H9 (cell line): ENCODE data around the gene MAP1B. TPM values are rescaled to one million over a fixed set of nuclear protein-coding genes. Genes with fewer than 3 reads are reported as not detected.

Experiments
- DNase-seq: peaks from one replicate; pipeline ENCODE4 v3.0.0-alpha.2; 2017
- H2AFZ ChIP-seq: one replicate; pipeline ENCODE4 v1.6.1; 2013; ENCODE audit warnings: mild to moderate bottlenecking, low read length, control low read depth, moderate library complexity
- H2AK5ac ChIP-seq: 2 replicates; pipeline ENCODE4 v1.6.1; 2013; ENCODE audit warnings: low read length, control low read depth, mixed read lengths; ENCODE audit not compliant: insufficient read length
- H2BK120ac ChIP-seq: one replicate; pipeline ENCODE4 v1.6.1; 2013; ENCODE audit warnings: low read depth, mild to moderate bottlenecking, low read length, control low read depth, inconsistent platforms; ENCODE audit not compliant: poor library complexity, severe bottlenecking
- H2BK12ac ChIP-seq: 2 replicates; pipeline ENCODE4 v1.6.1; 2013; ENCODE audit warnings: low read length, control low read depth, mixed read lengths, low read depth; ENCODE audit not compliant: insufficient read length
- H2BK15ac ChIP-seq: 2 replicates; pipeline ENCODE4 v1.6.1; 2013; ENCODE audit warnings: low read depth, low read length, control low read depth
- H2BK20ac ChIP-seq: one replicate; pipeline ENCODE4 v1.6.1; 2013; ENCODE audit warnings: low read depth, mild to moderate bottlenecking, low read length, control low read depth, inconsistent platforms; ENCODE audit not compliant: poor library complexity, severe bottlenecking
- H2BK5ac ChIP-seq: 2 replicates; pipeline ENCODE4 v1.6.1; 2013; ENCODE audit warnings: low read length, control low read depth, mixed read lengths; ENCODE audit not compliant: insufficient read length
- H3K14ac ChIP-seq: 2 replicates; pipeline ENCODE4 v1.6.1; 2013; ENCODE audit warnings: low read length, control low read depth; ENCODE audit not compliant: insufficient read depth
- H3K18ac ChIP-seq: 2 replicates; pipeline ENCODE4 v1.6.1; 2013; ENCODE audit warnings: low read depth, mild to moderate bottlenecking, mixed read lengths, low read length, control low read depth; ENCODE audit not compliant: insufficient read length
- H3K23ac ChIP-seq: 2 replicates; pipeline ENCODE4 v1.6.1; 2013; ENCODE audit warnings: low read length, control low read depth, mixed read lengths, low read depth; ENCODE audit not compliant: insufficient read length
- H3K23me2 ChIP-seq: 2 replicates; pipeline ENCODE4 v1.6.1; 2013; ENCODE audit warnings: low read depth, mild to moderate bottlenecking, mixed read lengths, low read length, control low read depth; ENCODE audit not compliant: insufficient read length, poor library complexity, severe bottlenecking
- H3K27ac ChIP-seq: 2 replicates; pipeline ENCODE4 v1.5.1; 2013; ENCODE audit warnings: low read length, control low read depth, mixed read lengths, low read depth; ENCODE audit not compliant: insufficient read length
- H3K27me3 ChIP-seq: 2 replicates; pipeline ENCODE4 v1.6.1; 2013; ENCODE audit warnings: low read length, control low read depth, inconsistent platforms; ENCODE audit not compliant: insufficient read depth
- H3K4ac ChIP-seq: 2 replicates; pipeline ENCODE4 v1.6.1; 2013; ENCODE audit warnings: low read depth, mild to moderate bottlenecking, control low read depth, inconsistent platforms, low read length, moderate library complexity
- H3K4me1 ChIP-seq: 2 replicates; pipeline ENCODE4 v1.6.1; 2013; ENCODE audit warnings: low read length, control low read depth, inconsistent platforms; ENCODE audit not compliant: insufficient read depth
- H3K4me2 ChIP-seq: 2 replicates; pipeline ENCODE4 v1.6.1; 2013; ENCODE audit warnings: low read length, control low read depth, mixed read lengths; ENCODE audit not compliant: insufficient read length, insufficient read depth
- H3K56ac ChIP-seq: 2 replicates; pipeline ENCODE4 v1.6.1; 2013; ENCODE audit warnings: low read depth, mild to moderate bottlenecking, mixed read lengths, low read length, control low read depth; ENCODE audit not compliant: insufficient read length
- H3K79me1 ChIP-seq: 2 replicates; pipeline ENCODE4 v1.6.1; 2013; ENCODE audit warnings: low read depth, mild to moderate bottlenecking, moderate library complexity, low read length, control low read depth, inconsistent platforms; ENCODE audit not compliant: insufficient read depth, poor library complexity, severe bottlenecking
- H3K79me2 ChIP-seq: 2 replicates; pipeline ENCODE4 v1.6.1; 2013; ENCODE audit warnings: low read length, control low read depth, inconsistent platforms; ENCODE audit not compliant: insufficient read depth
- H3K9ac ChIP-seq: 2 replicates; pipeline ENCODE4 v1.6.1; 2013; ENCODE audit warnings: low read length, control low read depth, mixed read lengths; ENCODE audit not compliant: insufficient read length; ENCODE audit errors: extremely low read depth
- H3K9me3 ChIP-seq: one replicate; pipeline ENCODE4 v1.6.1; 2013; ENCODE audit warnings: low read depth, low read length, inconsistent platforms; ENCODE audit not compliant: control insufficient read depth
- H3T11ph ChIP-seq: one replicate; pipeline ENCODE4 v1.6.1; 2013; ENCODE audit warnings: mild to moderate bottlenecking, low read length, control low read depth, inconsistent platforms
- H4K20me1 ChIP-seq: one replicate; pipeline ENCODE4 v1.6.1; 2013; ENCODE audit not compliant: control insufficient read depth, insufficient read length, insufficient read depth
- H4K5ac ChIP-seq: 2 replicates; pipeline ENCODE4 v1.6.1; 2013; ENCODE audit warnings: low read depth, mild to moderate bottlenecking, mixed read lengths, low read length, control low read depth; ENCODE audit not compliant: insufficient read length
- H4K8ac ChIP-seq: replicated peaks from 2 replicates; pipeline ENCODE4 v1.6.1; 2013; ENCODE audit warnings: low read length, control low read depth, mixed read lengths, low read depth; ENCODE audit not compliant: insufficient read length
- H4K91ac ChIP-seq: 2 replicates; pipeline ENCODE4 v1.6.1; 2013; ENCODE audit warnings: low read depth, mild to moderate bottlenecking, moderate library complexity, mixed read lengths, low read length, control low read depth; ENCODE audit not compliant: insufficient read length
- H3K27ac Mint-ChIP-seq, 3 experiments: 2 replicates in 2 of 3; 3 replicates in 1 of 3; pipeline ENCODE4 v1.8.0; 2020 to 2021; ENCODE audit warnings: mixed read lengths in 3 of 3, mild to moderate bottlenecking in 1 of 3, moderate library complexity in 1 of 3
- H3K27me3 Mint-ChIP-seq: 2 replicates; pipeline ENCODE4 v1.8.0; 2021; ENCODE audit warnings: low read depth, mild to moderate bottlenecking, moderate library complexity, mixed read lengths
- H3K36me3 Mint-ChIP-seq, 3 experiments: 2 replicates in 2 of 3; 3 replicates in 1 of 3; pipeline ENCODE4 v1.8.0; 2020 to 2021; ENCODE audit warnings: low read depth in 3 of 3, mixed read lengths in 3 of 3; ENCODE audit not compliant: insufficient read depth in 1 of 3
- H3K4me1 Mint-ChIP-seq, 2 experiments: 2 replicates each; pipeline ENCODE4 v1.8.0; 2020; ENCODE audit warnings: mixed read lengths in 2 of 2
- H3K4me3 Mint-ChIP-seq, 2 experiments: 2 replicates in 1 of 2; 3 replicates in 1 of 2; pipeline ENCODE4 v1.8.0; 2020 to 2021; ENCODE audit warnings: mild to moderate bottlenecking in 2 of 2, mixed read lengths in 2 of 2, moderate library complexity in 1 of 2
- H3K9me3 Mint-ChIP-seq, 2 experiments: 2 replicates in 1 of 2; 3 replicates in 1 of 2; pipeline ENCODE4 v1.8.0; 2020; ENCODE audit warnings: mild to moderate bottlenecking in 2 of 2, mixed read lengths in 2 of 2, moderate library complexity in 1 of 2
- WGBS: extraction: QIAGEN DNeasy Blood & Tissue Kit; methylation state at CpG from one replicate; pipeline ENCODE4 v1.1.7; 2013; ENCODE audit warnings: missing lambda C conversion rate, low lambda C conversion rate, mixed read lengths; ENCODE audit not compliant: insufficient read length; ENCODE audit errors: extremely low coverage; 5-methylcytosine and 5-hydroxymethylcytosine counted together
- long read RNA-seq: library from polyadenylated mRNA; unstranded; transcript quantifications from one replicate; pipeline ENCODE4 v2.0.0, GENCODE V29; 2020
- total RNA-seq: library from RNA; stranded (reverse); gene quantifications from 2 replicates; pipeline ENCODE4 v1.2.1, GENCODE V29; 2021
- TF ChIP-seq, protein P1 (sequence below): fragments of 200-600 bp; sonication (generic); conservative IDR thresholded peaks from 3 replicates; pipeline ENCODE4 v1.8.0; 2021; ENCODE audit warnings: antibody characterized with exemption, mild to moderate bottlenecking

Gene MAP1B
- total RNA-seq = 67.1 and 67.5 TPM in 2 replicates
- long read RNA-seq, partial matches to known transcripts = 534 of 550 reads
- long read RNA-seq, other reads (novel, unspliced or antisense) = 14 of 550 reads

DNA sequence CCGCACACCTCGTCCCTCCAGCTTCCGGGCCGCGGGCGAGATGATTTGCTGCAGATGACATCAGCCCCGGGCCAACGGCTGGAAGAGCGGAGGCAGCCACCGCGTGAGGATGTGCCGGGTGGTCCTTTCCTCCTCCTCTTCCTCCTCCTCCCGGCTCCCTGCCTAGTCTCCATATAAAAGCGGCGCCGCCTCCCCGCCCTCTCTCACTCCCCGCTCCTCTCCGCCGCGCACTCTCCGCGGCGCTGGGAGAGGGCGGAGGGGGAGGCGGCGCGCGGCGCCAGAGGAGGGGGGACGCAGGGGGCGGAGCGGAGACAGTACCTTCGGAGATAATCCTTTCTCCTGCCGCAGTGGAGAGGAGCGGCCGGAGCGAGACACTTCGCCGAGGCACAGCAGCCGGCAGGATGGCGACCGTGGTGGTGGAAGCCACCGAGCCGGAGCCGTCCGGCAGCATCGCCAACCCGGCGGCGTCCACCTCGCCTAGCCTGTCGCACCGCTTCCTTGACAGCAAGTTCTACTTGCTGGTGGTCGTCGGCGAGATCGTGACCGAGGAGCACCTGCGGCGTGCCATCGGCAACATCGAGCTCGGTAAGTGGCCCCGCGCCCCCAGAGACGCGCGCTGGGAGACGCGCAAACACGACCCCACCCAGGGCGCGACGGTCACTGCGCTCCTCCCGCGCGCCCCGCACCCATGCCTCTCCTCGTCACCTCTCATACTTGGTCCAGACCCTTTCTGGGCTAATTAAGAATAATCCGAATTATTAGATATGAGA is at the start of gene MAP1B:
Gene MAP1B, plus strand, starts transcription at position 345 of the 770 bp plus-strand sequence. Its CDS starts 57 bp downstream, at position 402.
- Histone ChIP-seq H3K9ac (peak within 1 kb of the TSS; percentile 68), H3K79me2 (peaks cover 14% of the 10 kb centered on the region), H3K56ac (no peak within 1 kb of the TSS), H2BK20ac (no peak within 1 kb of the TSS), H3K14ac (peak within 1 kb of the TSS; percentile 93), H3K27me3 (no peaks in the 10 kb centered on the region), H4K20me1 (no peaks in the 10 kb centered on the region), H3K9me3 (no peaks in the 10 kb centered on the region), H3K23me2 (peaks cover 10% of the 10 kb centered on the region), H3K79me1 (no peaks in the 10 kb centered on the region), H3K23ac (no peak within 1 kb of the TSS), H2AK5ac (no peak within 1 kb of the TSS), H4K8ac (no peak within 1 kb of the TSS), H3K27ac (peak within 1 kb of the TSS; percentile 59), H2BK15ac (no peak within 1 kb of the TSS), H3K4me1 (peaks cover 9% of the 10 kb centered on the region; the same call in 1 of the 2 replicates), H2AFZ (no peak within 1 kb of the TSS), H2BK12ac (no peak within 1 kb of the TSS), H3K18ac (peak within 1 kb of the TSS; percentile 95), H3K4me2 (peak within 1 kb of the TSS; percentile 85), H3K4ac (no peak within 1 kb of the TSS), H2BK120ac (no peak within 1 kb of the TSS), H2BK5ac (no peak within 1 kb of the TSS), H3T11ph (peak within 1 kb of the TSS; percentile 10), H4K5ac (peak within 1 kb of the TSS; percentile 29), H4K91ac (no peak within 1 kb of the TSS)
- peaks cover 31 to 37% of the 10 kb centered on the region in 2 experiments for H3K4me1 Mint-ChIP-seq
- H3K27ac Mint-ChIP-seq = peak within 1 kb of the TSS; percentile 95 to 98 (median 97)
- no peaks in the 10 kb centered on the region for H3K9me3 Mint-ChIP-seq
- peak within 1 kb of the TSS; percentile 86 to 96 for H3K4me3 Mint-ChIP-seq
- TF ChIP-seq, protein P1, sequence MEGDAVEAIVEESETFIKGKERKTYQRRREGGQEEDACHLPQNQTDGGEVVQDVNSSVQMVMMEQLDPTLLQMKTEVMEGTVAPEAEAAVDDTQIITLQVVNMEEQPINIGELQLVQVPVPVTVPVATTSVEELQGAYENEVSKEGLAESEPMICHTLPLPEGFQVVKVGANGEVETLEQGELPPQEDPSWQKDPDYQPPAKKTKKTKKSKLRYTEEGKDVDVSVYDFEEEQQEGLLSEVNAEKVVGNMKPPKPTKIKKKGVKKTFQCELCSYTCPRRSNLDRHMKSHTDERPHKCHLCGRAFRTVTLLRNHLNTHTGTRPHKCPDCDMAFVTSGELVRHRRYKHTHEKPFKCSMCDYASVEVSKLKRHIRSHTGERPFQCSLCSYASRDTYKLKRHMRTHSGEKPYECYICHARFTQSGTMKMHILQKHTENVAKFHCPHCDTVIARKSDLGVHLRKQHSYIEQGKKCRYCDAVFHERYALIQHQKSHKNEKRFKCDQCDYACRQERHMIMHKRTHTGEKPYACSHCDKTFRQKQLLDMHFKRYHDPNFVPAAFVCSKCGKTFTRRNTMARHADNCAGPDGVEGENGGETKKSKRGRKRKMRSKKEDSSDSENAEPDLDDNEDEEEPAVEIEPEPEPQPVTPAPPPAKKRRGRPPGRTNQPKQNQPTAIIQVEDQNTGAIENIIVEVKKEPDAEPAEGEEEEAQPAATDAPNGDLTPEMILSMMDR = no peak
- H3K36me3 Mint-ChIP-seq = peaks cover 2 to 16% (median 4%) of the 10 kb centered on the region in 3 experiments; a peak in 5 of 7 replicates
- no peaks in the 10 kb centered on the region; the same call in 1 of the 2 replicates for H3K27me3 Mint-ChIP-seq
- no CpG with 5 or more reads among the region's 82 CpGs for WGBS
- peak; percentile 97 for DNase-seq
